Gastroesophageal sphincter (tissue), 3 donors: ENCODE measurements around the gene TBL2.

Experiments used
- CTCF ChIP-seq, 4 experiments: fragments of 200-600 bp in 2 of 4; fragments of 450-650 bp in 2 of 4; sonication (generic) in 1 of 4; IDR thresholded peaks; one replicate each; pipeline ENCODE4 v1.5.1; 2017 to 2019; ENCODE audit warnings: antibody characterized with exemption in 4 of 4, mild to moderate bottlenecking in 2 of 4, moderate library complexity in 2 of 4
- EP300 ChIP-seq: sonication (generic); formaldehyde crosslinking; IDR thresholded peaks from one replicate; pipeline ENCODE4 v1.6.1; 2017; ENCODE audit warnings: antibody characterized with exemption, mild to moderate bottlenecking
- POLR2A ChIP-seq, 2 donors: fragments of 450-650 bp; IDR thresholded peaks; one replicate each; pipeline ENCODE4 v1.6.1; 2017; ENCODE audit warnings: antibody characterized with exemption in 2 of 2, mild to moderate bottlenecking in 2 of 2, moderate library complexity in 1 of 2
- POLR2AphosphoS5 ChIP-seq: sonication (generic); formaldehyde crosslinking; IDR thresholded peaks from one replicate; pipeline ENCODE4 v1.6.1; 2017; ENCODE audit warnings: antibody characterized with exemption

- TF ChIP-seq CTCF (IDR thresholded peaks at IDR 0.05) (no peak), POLR2AphosphoS5 (no peak), POLR2A (IDR thresholded peaks at IDR 0.05) (no peak), EP300 (no peak)
These were observed 44.6 kb downstream of the TBL2 start for GRCh38 chr7:73533742-73534141.
